ENCODE results near the gene TMED10.

DNA sequence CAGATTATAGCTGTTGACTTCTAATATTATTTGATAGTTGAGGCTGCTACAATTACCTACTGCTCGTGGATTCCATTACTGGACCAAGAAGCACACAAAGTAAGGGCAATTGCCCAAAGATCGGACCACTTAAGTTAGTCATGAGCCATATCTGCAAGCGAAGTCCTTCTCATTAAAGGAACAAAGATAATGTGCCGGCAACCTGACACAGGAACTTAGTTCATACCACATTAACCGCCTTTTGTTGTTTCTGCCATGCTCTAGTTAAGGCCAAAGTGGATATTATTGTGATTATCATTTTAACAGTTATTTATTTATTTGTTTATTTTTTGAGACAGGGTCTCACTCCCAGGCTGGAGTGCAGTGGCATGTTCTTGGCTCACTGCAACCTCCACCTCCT is 38.1 kb upstream of the TMED10 start:
- TF ChIP-seq, protein P1, sequence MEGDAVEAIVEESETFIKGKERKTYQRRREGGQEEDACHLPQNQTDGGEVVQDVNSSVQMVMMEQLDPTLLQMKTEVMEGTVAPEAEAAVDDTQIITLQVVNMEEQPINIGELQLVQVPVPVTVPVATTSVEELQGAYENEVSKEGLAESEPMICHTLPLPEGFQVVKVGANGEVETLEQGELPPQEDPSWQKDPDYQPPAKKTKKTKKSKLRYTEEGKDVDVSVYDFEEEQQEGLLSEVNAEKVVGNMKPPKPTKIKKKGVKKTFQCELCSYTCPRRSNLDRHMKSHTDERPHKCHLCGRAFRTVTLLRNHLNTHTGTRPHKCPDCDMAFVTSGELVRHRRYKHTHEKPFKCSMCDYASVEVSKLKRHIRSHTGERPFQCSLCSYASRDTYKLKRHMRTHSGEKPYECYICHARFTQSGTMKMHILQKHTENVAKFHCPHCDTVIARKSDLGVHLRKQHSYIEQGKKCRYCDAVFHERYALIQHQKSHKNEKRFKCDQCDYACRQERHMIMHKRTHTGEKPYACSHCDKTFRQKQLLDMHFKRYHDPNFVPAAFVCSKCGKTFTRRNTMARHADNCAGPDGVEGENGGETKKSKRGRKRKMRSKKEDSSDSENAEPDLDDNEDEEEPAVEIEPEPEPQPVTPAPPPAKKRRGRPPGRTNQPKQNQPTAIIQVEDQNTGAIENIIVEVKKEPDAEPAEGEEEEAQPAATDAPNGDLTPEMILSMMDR (IDR thresholded peaks at IDR 0.05; ENCODE audit: extremely low read depth in 1 of 2, insufficient read depth in 1 of 2, low read depth in 1 of 2, low read length in 2 of 2): no peak
- TF ChIP-seq FOS (IDR thresholded peaks at IDR 0.05; ENCODE audit: borderline replicate concordance, insufficient read depth, low read length): no peak
- TF ChIP-seq JUN (IDR thresholded peaks at IDR 0.05; ENCODE audit: borderline replicate concordance, insufficient read depth, insufficient read length, low read depth): no peak
